GM21381 (cell line): Measurements from ENCODE around the gene SAMD4A.

Experiments used
- ATAC-seq: cut with Tn5 transposase; IDR thresholded peaks from one replicate; pipeline ENCODE4 v1.9.1; 2021; ENCODE audit warnings: mild to moderate bottlenecking, moderate library complexity; ENCODE audit not compliant: unreplicated experiment

Gene SAMD4A

GRCh38 chr14:54566410-54567223 is at the start of gene SAMD4A:
Gene SAMD4A (plus strand): TSS chr14:54567128. CDS start chr14:54567917, 789 bp downstream.
- ATAC-seq, result peak; percentile 30

- no peak for ATAC-seq
These were observed 42.5 kb upstream of the SAMD4A start for GRCh38 chr14:54524410-54524809.

GRCh38 chr14:54528973-54529372 is 38.0 kb upstream of the SAMD4A start:
- ATAC-seq, result no peak

GRCh38 chr14:54529811-54530210 is 37.1 kb upstream of the SAMD4A start:
- no peak for ATAC-seq

GRCh38 chr14:54532111-54533012 is 34.6 kb upstream of the SAMD4A start:
- ATAC-seq, result peak; percentile 82

GRCh38 chr14:54533100-54533499 is 33.8 kb upstream of the SAMD4A start:
- peak; percentile 7 for ATAC-seq

GRCh38 chr14:54535126-54535525 is 31.8 kb upstream of the SAMD4A start:
- ATAC-seq, result no peak

- ATAC-seq, result no peak
These were observed 31.3 kb upstream of the SAMD4A start for GRCh38 chr14:54535646-54536045.

- ATAC-seq, result no peak
These were observed 29.3 kb upstream of the SAMD4A start for GRCh38 chr14:54537651-54538050.

GRCh38 chr14:54538055-54538454 is 28.9 kb upstream of the SAMD4A start:
- ATAC-seq, result no peak

- no peak for ATAC-seq
These were observed 19.3 kb upstream of the SAMD4A start for GRCh38 chr14:54547583-54547982.

- ATAC-seq, result no peak
These were observed 18.4 kb upstream of the SAMD4A start for GRCh38 chr14:54548491-54548890.

GRCh38 chr14:54549862-54550261 is 17.1 kb upstream of the SAMD4A start:
- no peak for ATAC-seq

GRCh38 chr14:54550514-54550913 is 16.4 kb upstream of the SAMD4A start:
- no peak for ATAC-seq

GRCh38 chr14:54554401-54554800 is 12.5 kb upstream of the SAMD4A start:
- ATAC-seq, result no peak

GRCh38 chr14:54555651-54556050 is 11.3 kb upstream of the SAMD4A start:
- no peak for ATAC-seq

- no peak for ATAC-seq
These were observed 10.4 kb upstream of the SAMD4A start for GRCh38 chr14:54556535-54556934.

GRCh38 chr14:54562334-54562733 is 4.6 kb upstream of the SAMD4A start:
- no peak for ATAC-seq

GRCh38 chr14:54564071-54564867 is 2.7 kb upstream of the SAMD4A start:
- no peak for ATAC-seq

GRCh38 chr14:54564868-54565784 is 1.8 kb upstream of the SAMD4A start:
- peak; percentile 39 for ATAC-seq
